HG03108 (cell line): ENCODE data around the gene ILDR2.
A peak's percentile ranks its signal among the peaks of the same experiment; 100 is the strongest.
"Not testable (repeated sequence)": the region's sequence is repeated elsewhere in the genome, so short reads cannot be mapped to it uniquely, and the experiment has no call there.

Experiments used
- ATAC-seq: cut with Tn5 transposase; IDR thresholded peaks from one replicate; pipeline ENCODE4 v1.9.1; 2021; ENCODE audit warnings: moderate library complexity; ENCODE audit not compliant: unreplicated experiment

ILDR2 gene

DNA sequence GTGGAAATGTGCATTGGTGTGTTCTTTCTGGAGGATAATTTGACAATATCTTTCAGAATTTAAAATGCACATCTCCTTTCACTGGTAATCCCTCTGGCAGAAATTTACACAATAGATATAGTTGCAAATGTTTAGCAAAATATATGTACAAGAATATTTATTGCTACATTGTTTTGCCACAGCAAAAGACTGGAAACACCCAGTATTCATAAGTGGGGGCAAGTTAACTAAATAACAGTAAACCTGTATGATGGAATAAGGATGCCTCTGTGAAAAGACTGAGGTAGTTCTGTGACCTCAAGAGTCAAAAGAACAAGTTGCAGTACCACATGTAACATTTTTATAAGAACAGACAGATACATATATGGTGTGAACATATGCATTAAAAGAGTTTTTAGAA, 85.6 kb downstream of the ILDR2 start:
- no peak for ATAC-seq

DNA sequence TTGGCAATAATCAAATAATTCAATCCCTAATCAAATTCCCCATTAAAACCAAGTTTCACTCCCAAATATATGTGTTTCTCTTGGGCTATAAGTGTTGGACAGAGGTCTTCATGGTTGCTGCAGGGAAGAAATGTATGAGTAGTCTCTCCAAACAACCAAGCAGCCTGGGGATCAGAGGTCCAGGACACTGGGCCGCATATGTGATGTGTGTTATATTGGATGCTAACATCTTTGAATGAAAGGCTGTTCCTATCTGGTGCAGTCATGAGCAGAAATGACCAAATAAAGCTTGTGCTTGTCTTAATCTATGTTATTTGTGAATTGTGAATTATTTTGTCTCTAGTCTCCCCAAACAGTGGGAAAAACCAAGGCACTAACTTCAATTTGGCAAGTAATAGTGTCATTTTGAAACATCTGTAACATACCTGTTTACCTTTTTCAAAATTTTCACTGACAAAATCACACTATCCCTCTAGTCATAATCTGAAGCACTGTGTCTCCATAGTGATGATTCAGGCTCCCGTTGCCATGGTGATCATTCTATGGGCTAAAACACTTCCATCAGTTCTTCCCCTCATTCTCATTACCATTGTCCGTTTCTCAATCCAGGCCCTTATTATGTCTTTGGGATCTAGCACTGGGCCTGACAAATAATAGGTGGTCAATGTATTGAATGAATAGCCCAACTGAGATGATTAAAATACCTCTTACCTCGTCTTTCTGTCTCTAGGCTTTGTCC, 86.8 kb downstream of the ILDR2 start:
- ATAC-seq = no peak

DNA sequence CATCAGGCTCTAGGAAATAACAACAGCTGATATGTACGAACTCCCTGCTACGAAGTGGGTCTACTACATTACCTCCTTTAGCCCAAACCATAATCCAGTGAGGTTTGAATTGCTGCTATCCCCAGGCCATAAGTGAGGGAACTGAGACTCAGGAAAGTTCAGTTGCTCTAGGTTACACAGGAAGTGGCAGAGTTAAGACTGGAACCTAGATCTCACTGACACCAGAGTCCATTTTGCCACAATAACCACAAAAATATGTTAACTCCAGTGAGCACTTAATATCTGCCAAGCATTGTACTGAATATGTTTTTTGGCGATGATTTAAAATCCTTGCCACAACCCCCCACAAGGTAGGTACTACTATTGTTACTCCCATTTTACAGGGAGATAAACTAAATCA, 90.4 kb downstream of the ILDR2 start:
- no peak for ATAC-seq

DNA sequence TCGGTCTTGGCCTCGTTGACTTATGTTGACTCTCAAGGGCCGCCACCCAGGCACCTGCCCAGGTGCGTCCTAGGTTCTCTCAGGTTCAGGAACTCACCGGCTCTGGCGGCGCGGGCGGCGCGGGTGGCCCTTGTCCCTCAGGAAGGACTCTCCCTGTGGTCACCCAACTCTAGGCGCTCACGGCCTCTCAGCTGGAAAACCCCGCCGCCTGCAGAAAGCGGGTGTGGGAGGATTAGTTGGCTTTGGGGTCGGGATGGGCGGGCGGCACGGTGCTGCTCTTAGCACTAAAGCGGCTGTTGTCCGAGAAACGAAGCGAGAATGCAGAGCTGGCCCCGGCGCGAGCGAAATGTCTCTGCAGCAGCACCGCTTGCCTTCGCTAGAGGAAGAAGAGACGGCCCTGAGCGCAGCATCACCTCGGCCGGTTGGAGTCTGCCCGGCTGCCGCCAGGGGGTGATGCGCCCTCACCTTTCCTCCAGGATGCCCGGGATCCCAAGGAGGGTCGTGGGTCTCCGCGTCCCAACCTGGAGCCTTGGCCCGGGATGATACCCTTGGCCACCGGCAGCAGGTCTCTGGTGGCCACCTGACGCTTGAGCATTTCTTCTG, 91.2 kb downstream of the ILDR2 start:
- ATAC-seq = no peak

DNA sequence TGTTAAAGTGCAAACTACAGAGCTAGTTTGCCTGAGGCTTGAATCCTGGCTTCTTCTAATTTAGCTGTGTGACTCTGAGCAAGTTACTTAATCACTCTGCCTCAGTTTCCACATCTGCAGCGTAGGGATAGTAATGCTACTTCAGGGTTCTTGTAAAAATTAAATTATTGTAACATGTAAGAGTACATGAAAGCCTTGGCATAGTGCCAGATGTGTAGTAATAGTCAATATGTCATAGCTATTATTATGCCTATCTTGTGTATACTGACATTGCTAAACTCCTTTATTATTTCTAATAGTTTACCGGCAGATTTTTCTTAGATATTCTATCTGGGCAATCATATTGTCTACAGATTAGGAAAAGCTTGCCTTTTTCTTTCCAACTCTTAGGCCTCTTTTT, 92.4 kb downstream of the ILDR2 start:
- ATAC-seq = no peak

DNA sequence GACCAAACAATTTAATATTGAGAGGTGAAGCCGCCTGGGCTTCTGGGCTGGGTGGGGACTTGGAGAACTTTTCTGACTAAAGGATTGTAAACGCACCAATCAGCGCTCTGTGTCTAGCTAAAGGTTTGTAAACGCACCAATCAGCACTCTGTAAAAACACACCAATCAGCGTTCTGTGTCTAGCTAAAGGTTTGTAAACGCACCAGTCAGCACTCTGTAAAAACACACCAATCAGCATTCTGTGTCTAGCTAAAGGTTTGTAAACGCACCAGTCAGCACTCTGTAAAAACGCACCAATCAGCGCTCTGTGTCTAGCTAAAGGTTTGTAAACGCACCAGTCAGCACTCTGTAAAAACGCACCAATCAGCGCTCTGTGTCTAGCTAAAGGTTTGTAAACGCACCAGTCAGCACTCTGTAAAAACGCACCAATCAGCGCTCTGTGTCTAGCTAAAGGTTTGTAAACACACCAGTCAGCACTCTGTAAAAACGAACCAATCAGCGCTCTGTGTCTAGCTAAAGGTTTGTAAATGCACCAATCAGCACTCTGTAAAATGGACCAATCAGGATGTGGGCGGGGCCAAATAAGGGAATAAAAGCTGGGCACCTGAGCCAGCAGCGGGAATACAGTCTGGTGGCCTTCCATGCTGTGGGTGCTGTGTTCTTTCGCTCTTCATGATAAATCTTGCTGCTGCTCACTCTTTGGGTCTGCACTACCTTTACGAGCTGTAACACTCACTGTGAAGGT, 97.0 kb downstream of the ILDR2 start:
- ATAC-seq = not testable (repeated sequence)

DNA sequence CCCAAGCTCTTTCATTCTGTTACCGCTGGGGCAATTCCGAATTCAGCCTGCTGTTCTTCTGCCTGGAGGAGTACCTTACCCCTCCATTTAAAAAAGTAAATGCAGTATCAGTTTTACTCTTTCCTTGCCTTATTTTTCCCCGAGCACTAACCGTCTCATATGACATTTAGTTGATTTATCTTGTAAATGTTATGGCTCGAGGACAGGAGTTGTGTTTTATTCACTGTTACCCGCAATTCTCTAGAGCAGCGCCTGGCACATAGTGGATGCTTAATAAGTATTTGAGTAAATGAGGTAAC, 98.9 kb downstream of the ILDR2 start:
- no peak for ATAC-seq

DNA sequence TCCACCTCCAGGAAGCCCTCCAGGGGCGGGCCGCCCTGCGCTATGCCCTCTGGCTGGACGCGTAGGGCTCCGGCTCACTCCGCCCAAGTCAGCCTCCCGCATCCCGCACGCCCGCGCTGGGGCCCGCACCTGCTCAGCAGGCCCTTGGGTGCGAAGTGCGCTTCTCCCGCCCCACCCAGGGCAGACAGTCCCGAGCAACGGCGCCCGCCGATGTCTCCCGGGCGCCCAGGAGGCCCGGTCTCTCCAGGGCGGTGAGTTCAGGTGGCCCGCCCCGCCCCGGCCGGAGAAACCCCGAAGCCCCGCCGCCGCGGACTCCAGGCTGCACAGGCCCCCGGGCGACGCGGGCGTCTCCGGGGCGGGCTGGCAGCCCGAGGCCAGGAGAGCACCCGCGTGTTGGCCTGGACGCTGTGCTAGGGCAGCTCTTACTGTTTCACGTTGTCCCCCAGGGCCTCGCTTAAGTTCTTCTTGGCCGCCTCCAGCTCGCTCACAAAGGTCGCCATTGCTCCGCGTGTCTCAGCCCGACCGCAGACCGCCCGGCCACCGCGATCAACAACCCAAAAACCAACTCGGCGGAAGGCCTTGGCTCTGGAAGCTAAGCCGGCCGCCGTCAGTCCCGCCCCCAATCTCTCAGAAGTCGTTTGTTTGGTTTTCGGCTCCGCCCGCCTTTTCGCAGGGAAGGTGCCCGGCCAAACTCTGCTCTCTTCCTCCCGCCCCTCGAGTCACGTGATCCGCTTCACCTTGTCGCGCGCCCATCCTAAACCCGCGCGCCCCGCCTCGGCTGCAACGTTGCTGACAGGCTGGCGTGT, 99.4 kb downstream of the ILDR2 start, which contains the start of gene TADA1:
Gene TADA1, minus strand, starts transcription at position 531 of the 806 bp plus-strand sequence. Its CDS starts 31 bp downstream, at position 500.
- ATAC-seq = peak; percentile 93

DNA sequence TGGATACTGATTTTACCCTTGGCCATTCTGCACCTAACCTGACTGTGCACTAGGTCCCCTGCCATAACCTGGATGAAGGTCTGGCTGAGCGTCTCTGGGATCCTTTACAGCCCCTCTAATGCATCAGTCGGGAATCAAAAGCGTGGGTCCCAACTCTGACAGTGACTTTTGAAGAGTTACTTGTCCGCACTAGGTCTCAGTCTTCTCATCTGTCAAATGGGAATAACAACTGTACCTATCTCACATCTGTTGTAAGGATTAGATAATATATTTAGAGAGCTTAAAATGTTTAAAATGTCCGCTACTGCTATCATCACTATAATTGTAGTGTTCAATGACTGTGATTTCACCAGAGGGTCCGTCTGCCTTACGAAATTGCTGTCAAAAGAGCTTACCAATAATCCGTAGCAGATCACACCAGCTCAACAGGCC, 100.0 kb downstream of the ILDR2 start:
- no peak for ATAC-seq

DNA sequence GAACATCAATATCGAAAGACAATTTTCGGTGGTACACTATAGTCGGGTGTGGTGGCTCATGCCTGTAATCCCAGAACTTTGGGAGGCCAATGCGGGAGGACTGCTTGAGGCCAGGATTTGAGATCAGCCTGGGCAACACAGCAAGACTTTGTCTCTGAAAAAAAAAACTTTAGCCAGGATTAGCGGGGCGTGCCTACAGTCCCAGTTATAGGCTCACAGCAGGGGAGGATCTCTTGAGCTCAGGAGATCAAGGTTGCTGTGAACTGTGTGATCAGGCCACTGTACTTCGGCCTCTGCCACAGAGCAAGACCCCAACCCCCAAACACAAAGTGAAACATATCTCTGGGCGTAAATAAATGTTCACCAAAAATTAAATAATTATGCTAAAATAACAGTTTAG, 100.9 kb downstream of the ILDR2 start:
- ATAC-seq = no peak

DNA sequence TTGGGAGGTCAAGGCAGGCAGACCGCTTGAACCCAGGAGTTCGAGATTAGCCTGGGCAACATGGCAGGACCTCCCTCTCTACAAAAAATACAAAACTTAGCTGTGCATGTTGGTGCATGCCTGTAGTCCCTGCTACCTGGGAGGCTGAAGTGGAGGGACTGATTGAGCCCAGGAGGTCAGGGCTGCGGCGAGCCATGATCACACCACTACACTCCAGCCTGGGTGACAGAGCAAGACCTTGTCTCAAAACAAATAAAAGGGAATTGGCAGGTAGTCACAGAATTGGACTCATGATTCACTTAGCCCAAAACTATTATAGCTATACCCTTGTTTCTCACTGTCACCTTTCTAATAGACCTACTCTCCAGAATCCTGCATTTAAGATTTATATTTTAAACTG, 104.8 kb downstream of the ILDR2 start:
- ATAC-seq = no peak

DNA sequence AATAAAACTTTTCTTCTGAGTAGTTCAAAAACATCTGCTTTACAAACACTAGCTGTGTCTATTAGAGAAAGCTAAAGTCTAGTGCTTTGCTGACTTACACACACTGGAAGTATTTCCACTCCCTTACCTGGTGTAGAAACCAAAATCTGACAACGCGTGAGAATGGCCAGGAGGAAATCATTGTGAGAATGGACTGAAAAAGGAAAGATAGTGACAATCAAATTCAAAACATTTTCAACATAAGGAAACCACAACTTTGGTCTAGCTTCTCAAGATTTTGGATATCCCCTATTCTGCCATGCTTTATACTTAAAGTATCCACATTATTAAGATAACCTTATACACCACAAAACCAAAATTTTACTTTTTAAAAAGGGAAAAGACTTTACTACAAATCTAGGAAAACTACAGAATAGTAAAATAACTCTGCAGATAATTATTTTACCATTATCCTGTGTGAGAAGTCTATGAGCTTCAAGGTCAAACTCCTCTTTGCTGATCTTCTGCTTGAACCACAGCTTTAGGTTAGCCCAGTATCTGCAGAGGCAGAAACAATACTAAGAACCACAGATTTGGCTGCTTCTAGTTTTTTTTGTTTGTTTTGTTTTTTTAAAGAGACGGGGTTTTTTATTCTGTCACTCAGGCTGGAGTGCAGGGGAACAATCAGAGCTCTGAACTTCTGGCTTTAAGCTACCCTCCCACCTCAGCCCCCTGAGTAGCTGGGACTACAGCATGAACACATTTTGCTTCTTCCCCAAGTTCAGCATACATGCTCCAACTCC, 105.8 kb downstream of the ILDR2 start:
- ATAC-seq = no peak

DNA sequence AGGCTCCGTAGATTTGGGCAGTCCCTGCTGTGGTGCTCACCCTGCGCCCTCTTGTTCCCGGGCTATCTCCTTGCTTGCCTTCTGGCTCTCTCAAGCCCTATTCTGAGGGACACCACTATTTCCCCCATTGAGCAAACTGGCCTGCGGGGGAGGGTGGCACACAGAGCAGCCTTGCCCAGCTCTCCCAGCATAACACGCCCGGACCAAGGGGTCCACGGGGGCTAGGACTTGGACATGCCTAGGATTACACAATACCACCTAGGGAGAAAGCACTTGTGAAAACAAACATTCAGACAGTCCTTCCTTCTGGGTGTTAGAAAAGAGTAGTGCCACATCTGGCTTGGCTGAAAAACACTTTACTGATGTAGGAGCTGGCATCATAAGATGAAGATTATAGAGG, 106.7 kb downstream of the ILDR2 start:
- no peak for ATAC-seq

DNA sequence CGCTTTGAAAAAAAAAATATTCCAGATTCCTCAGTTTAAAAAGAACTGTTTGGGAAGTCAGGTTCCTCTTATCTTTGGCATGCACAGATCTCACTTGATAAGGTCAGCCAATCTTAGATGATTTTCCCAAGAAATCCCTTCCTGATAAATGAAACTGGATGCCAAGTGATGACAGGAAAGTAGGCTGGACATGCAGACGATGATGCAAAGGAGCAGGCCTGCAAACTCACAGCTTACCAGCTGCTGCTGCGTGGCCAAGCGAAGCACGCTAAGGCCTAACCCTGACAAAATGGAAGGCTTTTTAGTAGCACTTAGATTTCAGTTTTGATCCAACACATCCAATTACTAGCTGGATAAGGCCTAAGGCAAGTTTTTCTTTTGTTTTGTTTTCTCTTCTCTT, 109.4 kb downstream of the ILDR2 start:
- ATAC-seq = no peak

DNA sequence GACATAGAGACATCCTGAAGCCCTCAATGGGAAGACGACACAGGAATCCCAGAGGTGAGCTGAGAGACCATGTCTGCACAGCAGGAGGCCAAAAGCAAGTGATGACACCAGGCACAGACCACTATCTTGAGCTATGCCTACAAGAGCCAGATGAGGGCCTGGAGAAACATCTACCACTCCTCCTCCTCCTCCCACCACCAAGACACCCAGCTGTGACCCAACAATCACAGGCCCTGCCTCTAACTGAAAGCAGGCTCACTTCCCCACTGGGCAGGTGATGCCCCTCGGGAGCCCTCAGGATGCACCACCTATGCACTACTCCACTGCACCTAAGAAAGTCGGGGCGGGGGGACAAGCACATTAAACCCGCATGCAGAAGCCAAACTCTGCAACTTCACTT, 115.7 kb downstream of the ILDR2 start:
- ATAC-seq = peak; percentile 56

DNA sequence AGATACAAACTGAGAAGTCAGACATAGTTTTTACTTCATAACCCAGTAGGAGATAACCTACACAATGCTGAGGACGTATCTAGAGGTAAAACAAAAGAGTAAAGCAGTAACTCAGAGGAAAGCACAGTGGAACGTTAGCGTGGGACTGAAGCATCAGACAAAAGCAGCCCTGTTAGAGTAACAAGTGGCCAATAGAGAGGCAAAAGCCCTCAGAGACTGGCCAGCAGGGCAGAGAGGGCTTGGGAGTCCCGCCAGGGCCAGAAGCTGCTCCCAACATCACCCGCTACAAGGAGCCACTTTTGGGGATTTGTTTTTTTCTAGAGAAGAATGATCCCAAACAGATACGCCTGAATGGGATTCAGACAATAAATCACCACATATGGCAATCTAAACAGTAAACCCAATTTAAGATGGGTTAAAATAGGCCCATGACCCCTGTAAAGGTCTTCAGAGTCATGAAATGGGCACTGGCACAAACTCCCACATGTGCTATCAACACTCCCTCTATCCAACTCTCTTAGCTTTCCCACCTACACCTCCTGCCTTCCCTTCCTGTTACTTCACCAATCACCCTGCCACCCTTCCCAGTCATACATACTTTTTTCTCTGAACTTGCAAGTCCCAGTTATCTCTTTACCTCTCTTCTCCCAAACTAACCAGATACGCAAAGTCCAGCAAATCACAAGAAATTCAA, 116.5 kb downstream of the ILDR2 start:
- ATAC-seq = no peak
